ENCODE results near the gene BNC2.

BNC2 gene

GRCh38 chr9:16530669-16531642, 339.5 kb downstream of the BNC2 start:
- peak; percentile 46 for DNase-seq

GRCh38 chr9:16527573-16527972, 342.9 kb downstream of the BNC2 start:
- DNase-seq: no peak

- no peak for DNase-seq
Measured at GRCh38 chr9:16526380-16526779, 344.1 kb downstream of the BNC2 start.

- DNase-seq: no peak
Measured at GRCh38 chr9:16524823-16525222, 345.6 kb downstream of the BNC2 start.

- no peak for DNase-seq
Measured at GRCh38 chr9:16524078-16524477, 346.4 kb downstream of the BNC2 start.

GRCh38 chr9:16521868-16522411, 348.5 kb downstream of the BNC2 start:
- DNase-seq: peak; percentile 72

- no peak for DNase-seq
Measured at GRCh38 chr9:16519001-16519400, 351.5 kb downstream of the BNC2 start.

GRCh38 chr9:16516891-16517290, 353.6 kb downstream of the BNC2 start:
- DNase-seq: no peak

GRCh38 chr9:16515879-16516301, 354.6 kb downstream of the BNC2 start:
- no peak for DNase-seq

- DNase-seq: no peak
Measured at GRCh38 chr9:16515207-16515606, 355.3 kb downstream of the BNC2 start.

- no peak for DNase-seq
Measured at GRCh38 chr9:16514131-16514530, 356.3 kb downstream of the BNC2 start.

GRCh38 chr9:16512281-16512680, 358.2 kb downstream of the BNC2 start:
- no peak for DNase-seq

GRCh38 chr9:16510482-16510881, 360.0 kb downstream of the BNC2 start:
- no peak for DNase-seq

- peak; percentile 13 for DNase-seq
Measured at GRCh38 chr9:16509997-16510396, 360.5 kb downstream of the BNC2 start.

GRCh38 chr9:16505199-16505598, 365.3 kb downstream of the BNC2 start:
- no peak for DNase-seq

GRCh38 chr9:16501726-16502125, 368.7 kb downstream of the BNC2 start:
- DNase-seq: no peak

- DNase-seq: no peak
Measured at GRCh38 chr9:16501141-16501540, 369.3 kb downstream of the BNC2 start.

GRCh38 chr9:16500386-16500785, 370.1 kb downstream of the BNC2 start:
- no peak for DNase-seq

GRCh38 chr9:16499892-16500291, 370.6 kb downstream of the BNC2 start:
- DNase-seq: no peak

- DNase-seq: no peak
Measured at GRCh38 chr9:16496908-16497307, 373.6 kb downstream of the BNC2 start.

GRCh38 chr9:16487915-16488314, 382.6 kb downstream of the BNC2 start:
- DNase-seq: no peak

- no peak for DNase-seq
Measured at GRCh38 chr9:16485575-16486321, 384.7 kb downstream of the BNC2 start.

- no peak for DNase-seq
Measured at GRCh38 chr9:16485160-16485559, 385.3 kb downstream of the BNC2 start.

GRCh38 chr9:16484744-16485143, 385.7 kb downstream of the BNC2 start:
- DNase-seq: no peak

All from MV-4-11 (cell line).